ENCODE data around the gene TBC1D20. TPM values are rescaled to one million over a fixed set of nuclear protein-coding genes. Genes with fewer than 3 reads are reported as not detected.

Gene TBC1D20
- total and polyA plus RNA-seq, 2 of the 4 experiments (the other 2 are of a cell fraction) = 39.1 to 42.8 TPM

DNA sequence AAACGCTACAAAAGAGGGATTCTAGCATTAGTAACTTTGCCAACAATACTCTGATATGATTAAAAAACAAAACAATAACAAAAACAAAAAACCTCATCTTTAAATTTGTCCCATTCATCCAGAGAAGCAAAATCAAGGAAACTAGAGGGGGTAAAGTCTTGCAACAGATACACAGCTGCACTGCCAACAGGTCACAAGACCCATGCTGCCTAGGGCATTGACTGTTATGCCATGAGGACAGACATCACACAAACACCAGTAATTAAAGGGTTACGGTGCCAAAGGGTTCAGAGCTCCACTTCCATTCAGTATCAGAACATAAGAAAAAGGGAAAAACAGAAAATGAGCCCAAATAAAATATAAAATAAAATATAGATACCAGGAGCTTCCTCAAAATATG lies 1.6 kb downstream of the TBC1D20 start:
- H2BK120ac ChIP-seq (ENCODE audit: low read depth, low read length) = no peak overlapping the region
- H3K9me1 ChIP-seq (ENCODE audit: insufficient read depth, low read length) = peaks cover 19% of the 10 kb centered on the region
- H2BK15ac ChIP-seq (ENCODE audit: low read depth, low read length) = no peak overlapping the region
- no peak overlapping the region for H4K5ac ChIP-seq (ENCODE audit: low read depth, low read length)
- H3K79me1 ChIP-seq (ENCODE audit: low read depth in 1 of 2, low read length in 2 of 2) = peaks cover 0 to 61% of the 10 kb centered on the region in 2 experiments; a peak in 3 of 4 replicates
- dilution Hi-C loops (cut with HindIII; ENCODE audit: low sequenced_read_pairs, unreplicated experiment) (no loop called here), in situ Hi-C loops (cut with MboI; ENCODE audit: low sequenced_read_pairs) (no loop called here), intact Hi-C loops (cut with micrococcal nuclease) (no loop called here)
- H2AK5ac ChIP-seq (ENCODE audit: low read depth, low read length) = no peak overlapping the region
- peak overlapping the region; percentile 24 for H3K14ac ChIP-seq (replicated peaks; ENCODE audit: low read depth, low read length)
- DNase-seq (no peak), ATAC-seq (ENCODE audit: low read depth) (no peak)
- H2AFZ ChIP-seq (replicated peaks; ENCODE audit: low read length, poor library complexity) = no peak overlapping the region
- peaks cover 7% of the 10 kb centered on the region for H3K4me1 ChIP-seq (ENCODE audit: control insufficient read depth, insufficient read depth, low read length)
- H3K9me3 ChIP-seq (ENCODE audit: control insufficient read depth, insufficient read depth, low read length) = no peaks in the 10 kb centered on the region
- no peak overlapping the region for H3K27ac ChIP-seq (ENCODE audit: insufficient read depth, low read length)
- no peak for TF ChIP-seq BHLHE40 (IDR thresholded peaks at IDR 0.05; ENCODE audit: low read depth, low read length)
- TF ChIP-seq, protein P1, sequence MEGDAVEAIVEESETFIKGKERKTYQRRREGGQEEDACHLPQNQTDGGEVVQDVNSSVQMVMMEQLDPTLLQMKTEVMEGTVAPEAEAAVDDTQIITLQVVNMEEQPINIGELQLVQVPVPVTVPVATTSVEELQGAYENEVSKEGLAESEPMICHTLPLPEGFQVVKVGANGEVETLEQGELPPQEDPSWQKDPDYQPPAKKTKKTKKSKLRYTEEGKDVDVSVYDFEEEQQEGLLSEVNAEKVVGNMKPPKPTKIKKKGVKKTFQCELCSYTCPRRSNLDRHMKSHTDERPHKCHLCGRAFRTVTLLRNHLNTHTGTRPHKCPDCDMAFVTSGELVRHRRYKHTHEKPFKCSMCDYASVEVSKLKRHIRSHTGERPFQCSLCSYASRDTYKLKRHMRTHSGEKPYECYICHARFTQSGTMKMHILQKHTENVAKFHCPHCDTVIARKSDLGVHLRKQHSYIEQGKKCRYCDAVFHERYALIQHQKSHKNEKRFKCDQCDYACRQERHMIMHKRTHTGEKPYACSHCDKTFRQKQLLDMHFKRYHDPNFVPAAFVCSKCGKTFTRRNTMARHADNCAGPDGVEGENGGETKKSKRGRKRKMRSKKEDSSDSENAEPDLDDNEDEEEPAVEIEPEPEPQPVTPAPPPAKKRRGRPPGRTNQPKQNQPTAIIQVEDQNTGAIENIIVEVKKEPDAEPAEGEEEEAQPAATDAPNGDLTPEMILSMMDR (conservative IDR thresholded peaks at IDR 0.05; ENCODE audit: low read depth, low read length) = no peak
- TF ChIP-seq MAFK (IDR thresholded peaks at IDR 0.05; ENCODE audit: low read depth, low read length) = no peak
- TF ChIP-seq, protein P2, sequence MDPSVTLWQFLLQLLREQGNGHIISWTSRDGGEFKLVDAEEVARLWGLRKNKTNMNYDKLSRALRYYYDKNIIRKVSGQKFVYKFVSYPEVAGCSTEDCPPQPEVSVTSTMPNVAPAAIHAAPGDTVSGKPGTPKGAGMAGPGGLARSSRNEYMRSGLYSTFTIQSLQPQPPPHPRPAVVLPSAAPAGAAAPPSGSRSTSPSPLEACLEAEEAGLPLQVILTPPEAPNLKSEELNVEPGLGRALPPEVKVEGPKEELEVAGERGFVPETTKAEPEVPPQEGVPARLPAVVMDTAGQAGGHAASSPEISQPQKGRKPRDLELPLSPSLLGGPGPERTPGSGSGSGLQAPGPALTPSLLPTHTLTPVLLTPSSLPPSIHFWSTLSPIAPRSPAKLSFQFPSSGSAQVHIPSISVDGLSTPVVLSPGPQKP (IDR thresholded peaks at IDR 0.05; ENCODE audit: borderline replicate concordance, low read depth, low read length) = no peak
- TF ChIP-seq CEBPB (IDR thresholded peaks at IDR 0.05; ENCODE audit: low read depth, low read length) = 0 out of 2 replicates have a peak, but pooled peaks have one; percentile 12
- no peak overlapping the region for H2AK9ac ChIP-seq (replicated peaks; ENCODE audit: low read depth, low read length, poor library complexity)
- H2BK5ac ChIP-seq (ENCODE audit: low read depth, low read length, poor library complexity, severe bottlenecking) = no peak overlapping the region
- no TSS peak for BruUV-seq (replicated peaks)
- peaks cover 2% of the 10 kb centered on the region; the same call in 1 of the 2 replicates for H3K36me3 ChIP-seq (ENCODE audit: control insufficient read depth, insufficient read depth, low read length)
- 0 out of 2 replicates have a peak overlapping the region, but pooled peaks have one; percentile 4 for H3K4ac ChIP-seq (ENCODE audit: low read depth, low read length)
- H3K23ac ChIP-seq (ENCODE audit: low read depth, low read length) = peak overlapping the region; percentile 44; the same call in 1 of the 2 replicates
- no peak overlapping the region for H2BK20ac ChIP-seq (ENCODE audit: low read depth, low read length)
- no peak overlapping the region for H3K18ac ChIP-seq (ENCODE audit: low read depth, low read length)
- H4K91ac ChIP-seq (ENCODE audit: insufficient read depth, low read depth, low read length) = no peak overlapping the region
- H4K20me1 ChIP-seq (ENCODE audit: insufficient read depth, low read length) = peaks cover 60% of the 10 kb centered on the region
- WGBS, 2 experiments (ENCODE audit: extremely low coverage in 2 of 2, insufficient read length in 1 of 2) = no CpG with 5 or more reads among the region's 2 CpGs
- peak overlapping the region; percentile 36; the same call in 1 of the 2 replicates for H3K9ac ChIP-seq (ENCODE audit: low read depth, low read length)
- no peak overlapping the region for H3K56ac ChIP-seq (ENCODE audit: extremely low read depth, insufficient read depth, low read length)
- H4K8ac ChIP-seq (ENCODE audit: low read depth in 2 of 2, low read length in 2 of 2) = no peak overlapping the region
- H3K27me3 ChIP-seq (ENCODE audit: control insufficient read depth, insufficient read depth, low read length) = no peaks in the 10 kb centered on the region
- H3K4me2 ChIP-seq (ENCODE audit: low read depth, low read length) = peak overlapping the region; percentile 64
- H3K4me3 ChIP-seq (ENCODE audit: insufficient read depth, low read depth, low read length) = peak overlapping the region; percentile 7; the same call in 1 of the 2 replicates
- POLR2A ChIA-PET (ENCODE audit: unreplicated experiment) = no interaction called here
- CTCF ChIA-PET = interaction anchor here (1.1 kb wide), 1 partner anchor 108 kb away, joined by 3 read pairs; no protein-coding TSS in a partner anchor

All from IMR-90 (cell line).